GM23248 (cell line): Measurements from ENCODE around the gene HSD3B2. TPM values are rescaled to one million over a fixed set of nuclear protein-coding genes. Genes with fewer than 3 reads are reported as not detected.

Experiments used
- DNase-seq: peaks from one replicate; pipeline ENCODE4 v3.0.0-alpha.2; 2015
- H2AFZ ChIP-seq: fragments of 200-600 bp; sonication (generic); 2 replicates; pipeline ENCODE4 v1.6.1; 2016; ENCODE audit warnings: antibody characterized with exemption
- H3F3A ChIP-seq: fragments of 200-600 bp; sonication (generic); 2 replicates; pipeline ENCODE4 v1.6.1; 2016; ENCODE audit warnings: mild to moderate bottlenecking, antibody characterized with exemption, mixed run types; ENCODE audit not compliant: insufficient read depth
- H3K27ac ChIP-seq: fragments of 200-600 bp; sonication (generic); 2 replicates; pipeline ENCODE4 v1.5.1; 2016; ENCODE audit warnings: mild to moderate bottlenecking
- H3K27me3 ChIP-seq: fragments of 200-600 bp; sonication (generic); replicated peaks from 2 replicates; pipeline ENCODE4 v1.6.1; 2016; ENCODE audit warnings: mild to moderate bottlenecking; ENCODE audit not compliant: insufficient read depth
- H3K36me3 ChIP-seq: fragments of 200-600 bp; sonication (generic); 2 replicates; pipeline ENCODE4 v1.6.1; 2016; ENCODE audit warnings: low read depth, mild to moderate bottlenecking
- H3K4me1 ChIP-seq: fragments of 200-600 bp; sonication (generic); 2 replicates; pipeline ENCODE4 v1.6.1; 2016; ENCODE audit warnings: mild to moderate bottlenecking; ENCODE audit not compliant: insufficient read depth
- H3K4me2 ChIP-seq: fragments of 200-600 bp; sonication (generic); one replicate; pipeline ENCODE4 v1.6.1; 2016; ENCODE audit warnings: mild to moderate bottlenecking; ENCODE audit not compliant: unreplicated experiment
- H3K4me3 ChIP-seq: fragments of 200-600 bp; sonication (generic); 2 replicates; pipeline ENCODE4 v1.5.1; 2016; ENCODE audit warnings: mild to moderate bottlenecking
- H3K79me2 ChIP-seq: fragments of 200-600 bp; sonication (generic); 2 replicates; pipeline ENCODE4 v1.6.1; 2016; ENCODE audit warnings: mild to moderate bottlenecking; ENCODE audit not compliant: insufficient read depth
- H3K9ac ChIP-seq: fragments of 200-600 bp; sonication (generic); 2 replicates; pipeline ENCODE4 v1.6.1; 2016; ENCODE audit warnings: mild to moderate bottlenecking
- H3K9me2 ChIP-seq: fragments of 200-600 bp; sonication (generic); 2 replicates; pipeline ENCODE4 v1.6.1; 2016; ENCODE audit warnings: mixed run types, mild to moderate bottlenecking, moderate library complexity; ENCODE audit not compliant: insufficient read depth
- H3K9me3 ChIP-seq: fragments of 200-600 bp; sonication (generic); one replicate; pipeline ENCODE4 v1.6.1; 2017; ENCODE audit warnings: low read depth
- H4K20me1 ChIP-seq: fragments of 200-600 bp; sonication (generic); 2 replicates; pipeline ENCODE4 v1.6.0; 2016; ENCODE audit not compliant: insufficient read depth
- EZH2 ChIP-seq: fragments of 200-600 bp; sonication (generic); IDR thresholded peaks from 2 replicates; pipeline ENCODE4 v1.6.1; 2018; ENCODE audit warnings: antibody characterized with exemption, mild to moderate bottlenecking; ENCODE audit not compliant: insufficient read depth, poor library complexity, severe bottlenecking
- EZH2phosphoT487 ChIP-seq: fragments of 200-600 bp; sonication (generic); IDR thresholded peaks from 2 replicates; pipeline ENCODE4 v1.6.1; 2018; ENCODE audit warnings: antibody characterized with exemption, moderate library complexity, mild to moderate bottlenecking, low read depth; ENCODE audit not compliant: insufficient read depth
- WGBS, 2 experiments: methylation state at CpG; one replicate each; pipeline ENCODE4 v1.1.6; 2015 to 2017; ENCODE audit warnings: low lambda C conversion rate in 2 of 2, low coverage in 1 of 2; ENCODE audit errors: missing lambda C conversion rate in 2 of 2; 5-methylcytosine and 5-hydroxymethylcytosine counted together
- in situ Hi-C: fragments of 300-500 bp; cut with MboI; formaldehyde crosslinking; loops from 2 replicates; pipeline ENCODE4 v1.15.0; 2020
- polyA plus RNA-seq: library from polyadenylated mRNA; unstranded; fragments of >200 nt; fragmentation: Nextera tagmentation; extraction: Ambion mirVana; gene quantifications from 2 replicates; pipeline ENCODE4 v1.2.1, GENCODE V29; 2016
- total RNA-seq: library from RNA; depleted of rRNA; stranded (reverse); fragments of >200 nt; shearing (Covaris generic); gene quantifications from 2 replicates; pipeline ENCODE4 v1.2.3, GENCODE V29; 2014

HSD3B2 gene
- total and polyA plus RNA-seq, 2 experiments from 2014 or later, result not detected

- TF ChIP-seq EZH2 (no peak), EZH2phosphoT487 (no peak)
- Histone ChIP-seq H3K36me3 (no peaks in the 10 kb centered on the region), H3F3A (no peaks in the 10 kb centered on the region), H3K4me3 (no peak overlapping the region), H3K27me3 (peaks cover 41% of the 10 kb centered on the region), H3K27ac (no peak overlapping the region), H3K9me3 (no peaks in the 10 kb centered on the region), H3K4me2 (no peak overlapping the region), H3K4me1 (no peaks in the 10 kb centered on the region), H3K9me2 (no peaks in the 10 kb centered on the region), H3K9ac (no peak overlapping the region), H4K20me1 (no peaks in the 10 kb centered on the region), H2AFZ (no peak overlapping the region), H3K79me2 (no peaks in the 10 kb centered on the region)
- in situ Hi-C loops, result no loop called here
- WGBS, 2 experiments, result 74 to 79% methylated on average over 1 of the region's 1 CpG
- no peak for DNase-seq
Measured at GRCh38 chr1:119467219-119467618, 52.3 kb downstream of the HSD3B2 start.

- no peak overlapping the region for H3K4me2 ChIP-seq
- no peak overlapping the region for H3K27ac ChIP-seq
- H3K4me1 ChIP-seq, result no peaks in the 10 kb centered on the region
- no peak for DNase-seq
- H4K20me1 ChIP-seq, result no peaks in the 10 kb centered on the region
- WGBS, 2 experiments, result 2 to 7% methylated on average over 3 to 4 of the region's 4 CpGs
- no peak overlapping the region for H2AFZ ChIP-seq
- no peaks in the 10 kb centered on the region for H3F3A ChIP-seq
- H3K9me3 ChIP-seq, result no peaks in the 10 kb centered on the region
- H3K79me2 ChIP-seq, result no peaks in the 10 kb centered on the region
- H3K4me3 ChIP-seq, result no peak overlapping the region
- TF ChIP-seq EZH2 (no peak), EZH2phosphoT487 (no peak)
- no peaks in the 10 kb centered on the region for H3K9me2 ChIP-seq
- peaks cover 41% of the 10 kb centered on the region for H3K27me3 ChIP-seq
- in situ Hi-C loops, result no loop called here
- no peak overlapping the region for H3K9ac ChIP-seq
- no peaks in the 10 kb centered on the region for H3K36me3 ChIP-seq
Measured at GRCh38 chr1:119467857-119468668, 53.1 kb downstream of the HSD3B2 start.

GRCh38 chr1:119469741-119470140 lies 54.8 kb downstream of the HSD3B2 start:
- Histone ChIP-seq H4K20me1 (no peaks in the 10 kb centered on the region), H3K27ac (no peak overlapping the region), H3K9me3 (no peaks in the 10 kb centered on the region), H3K4me1 (no peaks in the 10 kb centered on the region), H3K4me2 (no peak overlapping the region), H3K36me3 (no peaks in the 10 kb centered on the region), H3K9ac (no peak overlapping the region), H3K27me3 (peaks cover 41% of the 10 kb centered on the region), H3K79me2 (no peaks in the 10 kb centered on the region), H3K9me2 (no peaks in the 10 kb centered on the region), H3F3A (no peaks in the 10 kb centered on the region), H2AFZ (no peak overlapping the region), H3K4me3 (no peak overlapping the region)
- no peak for DNase-seq
- WGBS, 2 experiments, result 50 to 55% methylated on average over 1 of the region's 1 CpG
- in situ Hi-C loops, result no loop called here
- no peak for TF ChIP-seq EZH2phosphoT487
- no peak for TF ChIP-seq EZH2

GRCh38 chr1:119470377-119470776 lies 55.4 kb downstream of the HSD3B2 start:
- H3K9me3 ChIP-seq, result no peaks in the 10 kb centered on the region
- no peak overlapping the region for H3K27ac ChIP-seq
- H3K4me3 ChIP-seq, result no peak overlapping the region
- H3K36me3 ChIP-seq, result no peaks in the 10 kb centered on the region
- H3K4me2 ChIP-seq, result no peak overlapping the region
- peaks cover 41% of the 10 kb centered on the region for H3K27me3 ChIP-seq
- H2AFZ ChIP-seq, result no peak overlapping the region
- DNase-seq, result no peak
- no peaks in the 10 kb centered on the region for H3K9me2 ChIP-seq
- H3F3A ChIP-seq, result no peaks in the 10 kb centered on the region
- in situ Hi-C loops, result no loop called here
- no peak for TF ChIP-seq EZH2phosphoT487
- TF ChIP-seq EZH2, result no peak
- H3K4me1 ChIP-seq, result no peaks in the 10 kb centered on the region
- H3K79me2 ChIP-seq, result no peaks in the 10 kb centered on the region
- H4K20me1 ChIP-seq, result no peaks in the 10 kb centered on the region
- H3K9ac ChIP-seq, result no peak overlapping the region
- 48 to 54% methylated on average over 3 of the region's 3 CpGs for WGBS, 2 experiments
